Chondrocyte (in vitro differentiated cells): Measurements from ENCODE around the gene GPAT3. TPM values are rescaled to one million over a fixed set of nuclear protein-coding genes. Genes with fewer than 3 reads are reported as not detected.

Experiments used
- DNase-seq: peaks from one replicate; pipeline ENCODE4 v3.0.0; 2021; ENCODE audit warnings: mixed read lengths, low spot score
- H3K27ac Mint-ChIP-seq: one replicate; pipeline ENCODE4 v1.8.0; 2021; ENCODE audit warnings: mild to moderate bottlenecking, moderate library complexity, mixed read lengths; ENCODE audit not compliant: unreplicated experiment
- H3K27me3 Mint-ChIP-seq: 2 replicates; pipeline ENCODE4 v1.8.0; 2021; ENCODE audit warnings: low read depth, mixed read lengths
- H3K36me3 Mint-ChIP-seq: 2 replicates; pipeline ENCODE4 v1.8.0; 2021; ENCODE audit warnings: low read depth, mixed read lengths
- H3K4me1 Mint-ChIP-seq: 2 replicates; pipeline ENCODE4 v1.8.0; 2021; ENCODE audit warnings: low read depth, mild to moderate bottlenecking, mixed read lengths
- H3K4me3 Mint-ChIP-seq: one replicate; pipeline ENCODE4 v1.8.0; 2021; ENCODE audit warnings: mild to moderate bottlenecking, moderate library complexity, mixed read lengths; ENCODE audit not compliant: unreplicated experiment
- H3K9me3 Mint-ChIP-seq: 2 replicates; pipeline ENCODE4 v1.8.0; 2021; ENCODE audit warnings: low read depth, mixed read lengths
- CTCF ChIP-seq: fragments of 200-600 bp; sonication (generic); IDR thresholded peaks from 2 replicates; pipeline ENCODE4 v1.5.0; 2021; ENCODE audit warnings: antibody characterized with exemption, mild to moderate bottlenecking, moderate library complexity
- total RNA-seq: library from RNA; stranded (reverse); gene quantifications from 3 replicates; pipeline ENCODE4 v1.2.1, GENCODE V29; 2021

GPAT3 gene
- total RNA-seq, 1 donor from 2014 or later = 0.07 TPM

DNA sequence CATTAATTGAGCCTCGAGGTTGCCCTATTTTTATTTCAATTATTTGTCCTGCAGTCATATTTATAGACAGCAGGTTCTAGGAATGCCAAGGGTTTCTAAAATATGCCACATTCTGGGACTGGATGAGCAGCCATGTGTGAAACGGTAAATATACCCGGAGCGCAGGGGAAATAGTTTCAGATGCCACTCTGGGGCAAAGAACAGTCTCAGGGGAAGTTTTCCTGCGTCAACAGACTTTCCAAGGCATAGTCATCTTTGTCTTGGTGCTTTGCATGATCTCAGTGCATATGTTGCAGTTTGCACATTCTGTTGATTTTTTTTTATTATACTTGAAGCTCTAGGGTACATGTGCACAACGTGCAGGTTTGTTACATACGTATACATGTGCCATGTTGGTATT, 71.0 kb downstream of the GPAT3 start:
- Mint-ChIP-seq H3K27me3 (peaks cover 2% of the 10 kb centered on the region), H3K27ac (no peak overlapping the region), H3K9me3 (peaks cover 18% of the 10 kb centered on the region), H3K36me3 (no peaks in the 10 kb centered on the region), H3K4me1 (peaks cover 3% of the 10 kb centered on the region), H3K4me3 (no peak overlapping the region)
- TF ChIP-seq CTCF = no peak
- no peak for DNase-seq

DNA sequence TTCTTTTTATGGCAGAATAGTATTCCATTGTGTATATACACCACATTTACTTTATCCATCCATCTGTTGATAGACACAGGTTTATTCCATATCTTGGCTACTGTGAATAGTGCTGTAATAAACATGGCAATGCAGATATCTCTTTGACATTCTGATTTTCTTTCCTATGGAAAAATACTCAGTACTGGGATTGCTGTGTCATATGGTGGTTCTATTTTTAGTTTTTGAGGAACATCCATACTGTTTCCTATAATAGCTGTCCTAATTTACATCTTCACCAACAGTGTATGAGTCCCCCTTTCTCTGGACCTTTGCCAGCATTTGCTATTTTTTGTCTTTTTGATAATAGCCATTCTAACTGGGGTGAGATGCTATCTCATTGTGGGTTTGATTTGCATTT, 73.5 kb downstream of the GPAT3 start:
- Mint-ChIP-seq H3K27me3 (peaks cover 2% of the 10 kb centered on the region), H3K27ac (no peak overlapping the region), H3K36me3 (peaks cover 7% of the 10 kb centered on the region), H3K4me1 (no peaks in the 10 kb centered on the region), H3K9me3 (peaks cover 37% of the 10 kb centered on the region), H3K4me3 (no peak overlapping the region)
- no peak for TF ChIP-seq CTCF
- no peak for DNase-seq

DNA sequence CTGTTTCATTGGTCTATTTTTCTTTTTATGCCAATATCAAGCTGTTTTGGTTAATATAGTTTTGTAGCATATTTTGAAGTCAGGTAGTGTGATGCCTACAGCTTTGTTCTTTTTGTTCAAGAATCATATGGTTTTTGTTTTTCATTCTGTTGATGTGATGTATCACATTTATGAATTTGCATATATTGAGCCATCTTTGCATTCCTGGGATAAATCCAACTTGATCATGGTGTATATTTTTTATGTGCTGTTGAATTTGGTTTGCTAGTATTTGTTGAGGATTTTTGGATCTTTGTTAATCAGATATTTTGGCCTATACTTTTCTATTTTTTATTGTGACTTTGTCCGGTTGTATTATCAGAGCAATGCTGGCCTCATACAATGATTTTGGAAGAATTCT, 74.8 kb downstream of the GPAT3 start:
- H3K27ac Mint-ChIP-seq = no peak overlapping the region
- H3K36me3 Mint-ChIP-seq = peaks cover 7% of the 10 kb centered on the region
- H3K9me3 Mint-ChIP-seq = peaks cover 40% of the 10 kb centered on the region
- DNase-seq = no peak
- no peaks in the 10 kb centered on the region for H3K4me1 Mint-ChIP-seq
- no peak for TF ChIP-seq CTCF
- no peak overlapping the region for H3K4me3 Mint-ChIP-seq
- peaks cover 2% of the 10 kb centered on the region for H3K27me3 Mint-ChIP-seq

DNA sequence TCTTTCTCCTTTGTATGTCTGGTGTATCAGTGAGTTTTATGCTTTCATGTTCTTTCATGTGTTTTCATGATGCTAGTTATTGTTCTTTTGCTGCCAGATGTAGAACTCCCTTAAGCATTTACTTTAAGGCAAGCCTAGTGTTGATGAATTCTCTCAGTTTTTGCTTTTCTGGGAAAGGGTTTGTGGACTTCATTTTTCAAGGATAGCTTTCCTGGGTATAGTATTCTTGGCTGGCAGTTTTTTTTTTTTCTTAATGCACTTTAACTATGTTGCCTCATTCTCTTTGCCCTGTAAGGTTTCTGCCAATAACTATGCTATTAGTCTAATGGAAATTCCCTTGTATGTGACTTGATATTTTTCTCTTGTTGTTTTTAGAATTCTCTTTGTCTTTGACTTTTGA, 77.1 kb downstream of the GPAT3 start:
- no peak for DNase-seq
- Mint-ChIP-seq H3K27ac (no peak overlapping the region), H3K4me1 (peaks cover 7% of the 10 kb centered on the region), H3K36me3 (peaks cover 7% of the 10 kb centered on the region), H3K4me3 (no peak overlapping the region), H3K27me3 (peaks cover 2% of the 10 kb centered on the region), H3K9me3 (peaks cover 40% of the 10 kb centered on the region)
- no peak for TF ChIP-seq CTCF

DNA sequence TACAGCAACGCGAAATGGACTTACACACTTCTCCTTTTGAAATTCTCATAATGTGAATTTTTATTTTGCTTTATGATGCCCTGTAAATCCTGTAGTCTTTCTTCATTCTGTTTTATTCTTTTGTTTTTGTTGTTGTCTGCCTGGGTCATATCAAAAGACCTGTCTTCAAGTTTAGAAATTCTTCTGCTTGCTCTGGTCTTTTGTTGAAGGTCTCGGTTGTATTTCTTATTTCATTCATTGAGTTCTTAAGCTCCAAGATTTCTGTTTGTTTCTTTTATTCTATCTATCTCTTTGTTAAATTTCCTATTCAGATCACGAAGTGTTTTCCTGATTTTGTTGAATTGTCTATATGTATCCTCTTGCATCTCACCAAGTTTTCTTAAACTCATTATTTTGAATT, 78.1 kb downstream of the GPAT3 start:
- H3K4me3 Mint-ChIP-seq = no peak overlapping the region
- H3K36me3 Mint-ChIP-seq = peaks cover 7% of the 10 kb centered on the region
- H3K27me3 Mint-ChIP-seq = peaks cover 2% of the 10 kb centered on the region
- no peak for DNase-seq
- peaks cover 40% of the 10 kb centered on the region for H3K9me3 Mint-ChIP-seq
- H3K27ac Mint-ChIP-seq = no peak overlapping the region
- H3K4me1 Mint-ChIP-seq = peaks cover 17% of the 10 kb centered on the region
- no peak for TF ChIP-seq CTCF
